K562 (cell line): ENCODE data around the gene RAD51D. TPM values are rescaled to one million over a fixed set of nuclear protein-coding genes. Genes with fewer than 3 reads are reported as not detected.

Experiments used
- ATAC-seq: fragments of 200-7000 bp; cut with Tn5 transposase; 3 replicates; pipeline ENCODE4 v1.9.1; 2020; ENCODE audit warnings: moderate library complexity
- BruUV-seq: library from RNA; stranded (reverse); fragments of 400-500 nt; replicated peaks from 2 replicates; lab custom pipeline; 2021; lab: Mats Ljungman, UMichigan
- CTCF ChIA-PET: fragments of 300-600 bp; formaldehyde crosslinking; extraction: SDS; loops from one replicate; lab custom pipeline; 2021; ENCODE audit warnings: low intra/inter-chr PET ratio; lab: Yijun Ruan, JAX
- POLR2A ChIA-PET: fragments of 300-600, 350-650 bp; sonication (Branson Sonifier 250); formaldehyde crosslinking; extraction: SDS; loops from one replicate; lab custom pipeline; 2021; ENCODE audit warnings: antibody characterized with exemption, inconsistent platforms; lab: Yijun Ruan, JAX
- DNase-seq, 4 experiments: peaks; one replicate each; pipeline versions ENCODE4 v3.0.0 to v3.0.0-alpha.2; 2011 to 2018; ENCODE audit warnings: low spot score in 3 of 4, mixed read lengths in 3 of 4; ENCODE audit errors: extremely low read depth in 1 of 4
- FAIRE-seq: peaks from 2 replicates; lab custom pipeline; 2011; peaks lifted over from hg19 to GRCh38; lab: Jason Lieb, UNC
- H2AFZ ChIP-seq: 2 replicates; pipeline ENCODE4 v1.6.0; 2011; ENCODE audit warnings: low read depth, low read length, control low read depth, inconsistent platforms
- H3K27ac ChIP-seq: fragments of 200-600 bp; 3 replicates; pipeline ENCODE4 v1.8.0; 2011; ENCODE audit warnings: low read depth, mild to moderate bottlenecking, control low read depth, inconsistent platforms, low read length, moderate library complexity, mixed read lengths; ENCODE audit errors: extremely low read depth
- H3K27me3 ChIP-seq, 2 experiments: fragments of 300-600 bp in 1 of 2; 2 replicates in 1 of 2; 3 replicates in 1 of 2; pipeline versions ENCODE4 v1.6.0 to v1.8.0; 2011; ENCODE audit warnings: inconsistent platforms in 2 of 2, low read length in 2 of 2, mild to moderate bottlenecking in 1 of 2, mixed read lengths in 1 of 2, moderate library complexity in 1 of 2; ENCODE audit not compliant: control insufficient read depth in 2 of 2, insufficient read depth in 2 of 2
- H3K36me3 ChIP-seq: fragments of 300-600 bp; 3 replicates; pipeline ENCODE4 v1.8.0; 2011; ENCODE audit warnings: mild to moderate bottlenecking, low read length, inconsistent platforms; ENCODE audit not compliant: control insufficient read depth, insufficient read depth
- H3K4me1 ChIP-seq, 2 experiments: fragments of 200-600 bp in 1 of 2; replicated peaks in 1 of 2; 2 replicates in 1 of 2; 3 replicates in 1 of 2; pipeline versions ENCODE4 v1.5.1 to v1.8.0; 2011; ENCODE audit warnings: inconsistent platforms in 2 of 2, low read length in 2 of 2, mild to moderate bottlenecking in 1 of 2, mixed read lengths in 1 of 2, moderate library complexity in 1 of 2; ENCODE audit not compliant: control insufficient read depth in 2 of 2, insufficient read depth in 2 of 2
- H3K4me2 ChIP-seq: 2 replicates; pipeline ENCODE4 v1.6.1; 2011; ENCODE audit warnings: low read length, control low read depth, inconsistent platforms, mixed read lengths; ENCODE audit not compliant: insufficient read depth
- H3K4me3 ChIP-seq: fragments of 200-600 bp; sonication (generic), shearing (Covaris generic); 2 replicates; pipeline ENCODE4 v1.5.1; 2016; ENCODE audit warnings: control low read depth, inconsistent platforms
- H3K79me2 ChIP-seq: fragments of 200-600 bp; 3 replicates; pipeline ENCODE4 v1.8.0; 2011; ENCODE audit warnings: low read length, inconsistent platforms; ENCODE audit not compliant: control insufficient read depth, insufficient read depth
- H3K9ac ChIP-seq, 2 experiments: 2 replicates each; pipeline versions ENCODE4 v1.6.0 to v1.6.1; 2011; ENCODE audit warnings: low read depth in 2 of 2, low read length in 2 of 2, control low read depth in 1 of 2, inconsistent platforms in 1 of 2, mild to moderate bottlenecking in 1 of 2, mixed read lengths in 1 of 2; ENCODE audit not compliant: insufficient read depth in 1 of 2
- H3K9me1 ChIP-seq: one replicate; pipeline ENCODE4 v1.6.0; 2011; ENCODE audit warnings: inconsistent platforms, mild to moderate bottlenecking, low read length, moderate library complexity; ENCODE audit not compliant: control insufficient read depth, insufficient read depth
- H3K9me3 ChIP-seq: replicated peaks from 2 replicates; pipeline ENCODE4 v1.5.1; 2011; ENCODE audit warnings: low read depth, low read length, inconsistent platforms; ENCODE audit not compliant: control insufficient read depth, insufficient read depth
- H4K20me1 ChIP-seq: replicated peaks from 2 replicates; pipeline ENCODE4 v1.6.1; 2011; ENCODE audit warnings: low read length, inconsistent platforms, mixed read lengths; ENCODE audit not compliant: control insufficient read depth, insufficient read depth
- POLR2G ChIP-seq: fragments of 200-400 bp; formaldehyde crosslinking; IDR thresholded peaks from 2 replicates; pipeline ENCODE4 v1.6.1; 2017; ENCODE audit warnings: low read depth, mild to moderate bottlenecking, antibody characterized with exemption, low read length, moderate library complexity
- RBFOX2 ChIP-seq: fragments of 200-400 bp; formaldehyde crosslinking; IDR thresholded peaks from 2 replicates; pipeline ENCODE4 v1.6.1; 2017; ENCODE audit warnings: low read depth, mild to moderate bottlenecking, low read length, moderate library complexity
- TAL1 ChIP-seq: fragments of 450-650 bp; IDR thresholded peaks from 2 replicates; pipeline ENCODE4 v1.6.1; 2016; ENCODE audit warnings: mild to moderate bottlenecking
- ZNF696 ChIP-seq: fragments of 250-450 bp; sonication (Bioruptor Pico); conservative IDR thresholded peaks from 2 replicates; pipeline ENCODE4 v1.4.0; 2020; ENCODE audit warnings: mild to moderate bottlenecking, moderate library complexity
- WGBS: fragments of 100-300 bp; shearing (Covaris generic); methylation state at CpG from one replicate; pipeline ENCODE4 v1.1.6; 2016; ENCODE audit warnings: low coverage, mixed read lengths; ENCODE audit not compliant: insufficient coverage; ENCODE audit errors: missing lambda C conversion rate; 5-methylcytosine and 5-hydroxymethylcytosine counted together
- in situ Hi-C: fragments of 300-500 bp; cut with MboI; formaldehyde crosslinking; loops from 4 replicates; pipeline ENCODE4 v1.15.0; 2018; ENCODE audit warnings: inconsistent platforms, mixed read lengths
- intact Hi-C: fragments of 100-400 bp; cut with micrococcal nuclease; formaldehyde crosslinking; loops from 2 replicates; pipeline ENCODE4 v1.14.2; 2022
- polyA plus RNA-seq, 8 experiments: library from polyadenylated mRNA; depleted of rRNA in 4 of 8; stranded (reverse) in 5 of 8; unstranded in 3 of 8; fragments of >200 nt; fragmentation: Nextera tagmentation in 2 of 8; fragmentation: Illumina TruSeq in 1 of 8; extraction: Ambion mirVana in 2 of 8; extraction: Trizol in 1 of 8; gene quantifications; 2 replicates each; pipeline versions ENCODE4 v1.2.1 to v1.2.3, GENCODE V29; 2011 to 2014; ENCODE audit warnings: inconsistent platforms in 1 of 8, missing spikeins in 1 of 8
- total RNA-seq, 7 experiments: library from RNA; depleted of rRNA in 6 of 7; stranded (reverse); fragments of >200 nt in 6 of 7; fragmentation: Illumina TruSeq in 2 of 7; extraction: Trizol in 2 of 7; gene quantifications; 2 replicates each; pipeline versions ENCODE4 v1.2.1 to v1.2.3, GENCODE V29; 2011 to 2021; ENCODE audit warnings: low replicate concordance in 1 of 7

The RAD51D gene
- total and polyA plus RNA-seq, 9 of the 15 experiments (the other 6 are each of a cell fraction or from before 2014, with no cell fraction given), result 2.2 to 16.9 (median 8.7) TPM

DNA sequence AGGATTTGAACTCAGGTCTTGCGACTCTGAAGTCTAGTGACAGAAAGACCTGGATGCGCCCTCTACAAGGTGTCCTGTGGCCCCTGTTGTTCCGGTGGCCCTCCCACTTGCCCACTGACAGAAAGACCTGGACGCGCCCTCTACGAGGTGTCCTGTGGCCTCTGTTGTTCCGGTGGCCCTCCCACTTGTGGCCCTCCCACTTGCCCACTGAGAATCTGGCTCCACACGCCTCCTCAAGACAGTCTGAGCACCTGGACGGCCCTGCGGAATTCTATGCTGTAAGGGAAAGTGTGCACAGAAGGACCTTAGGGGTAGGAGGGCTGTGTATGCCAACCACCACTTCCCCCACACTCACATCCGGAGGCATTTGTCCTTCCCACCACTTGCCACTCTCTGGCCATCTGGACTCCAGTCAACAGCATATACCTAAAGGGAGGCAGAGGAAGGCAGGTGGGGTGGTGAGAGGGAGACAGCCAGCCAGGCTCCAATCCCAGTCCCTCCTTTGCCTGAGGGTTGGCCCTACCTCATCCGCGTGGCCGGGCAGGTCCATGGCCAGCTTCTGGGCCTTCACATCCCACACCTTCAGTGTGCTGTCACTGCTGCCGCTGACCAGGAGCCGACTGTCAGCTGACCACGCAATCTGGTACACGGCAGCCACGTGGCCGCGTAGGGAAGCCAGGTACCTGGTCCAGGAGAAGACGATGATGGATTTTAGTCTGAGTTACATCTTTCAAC lies 13.3 kb upstream of the RAD51D start:
- FAIRE-seq (no peak), DNase-seq (no peak), ATAC-seq (no peak)
- TF ChIP-seq POLR2G (peak; percentile 32; the same call in 1 of the 2 replicates), RBFOX2 (peak; percentile 34; the same call in 1 of the 2 replicates), ZNF696 (CRISPR knock-in tag) (no peak)
- Histone ChIP-seq H4K20me1 (peaks cover 17% of the 10 kb centered on the region), H3K4me1 (peaks cover 0 to 5% of the 10 kb centered on the region in 2 experiments; a peak in 2 of 5 replicates), H3K36me3 (peaks cover 78% of the 10 kb centered on the region), H3K27ac (no peak overlapping the region), H3K9me1 (peaks cover 4% of the 10 kb centered on the region), H3K4me3 (no peak overlapping the region), H3K4me2 (no peak overlapping the region), H2AFZ (no peak overlapping the region), H3K9me3 (no peaks in the 10 kb centered on the region), H3K79me2 (no peaks in the 10 kb centered on the region), H3K9ac (peak overlapping the region in 1 of 2 experiments; percentile 32; a peak in 1 of 4 replicates), H3K27me3 (no peaks in the 10 kb centered on the region)
- intact Hi-C loops, result no loop called here
- ChIA-PET POLR2A (interaction anchor here (0.6 kb wide), 1 partner anchor 43 kb away, joined by 3 read pairs; no protein-coding TSS in a partner anchor), CTCF (interaction anchor here (0.6 kb wide), 1 partner anchor 709 kb away, joined by 3 read pairs; no protein-coding TSS in a partner anchor)
- WGBS, result 91% methylated on average over 22 of the region's 22 CpGs
- no TSS peak for BruUV-seq
- in situ Hi-C loops, result no loop called here

DNA sequence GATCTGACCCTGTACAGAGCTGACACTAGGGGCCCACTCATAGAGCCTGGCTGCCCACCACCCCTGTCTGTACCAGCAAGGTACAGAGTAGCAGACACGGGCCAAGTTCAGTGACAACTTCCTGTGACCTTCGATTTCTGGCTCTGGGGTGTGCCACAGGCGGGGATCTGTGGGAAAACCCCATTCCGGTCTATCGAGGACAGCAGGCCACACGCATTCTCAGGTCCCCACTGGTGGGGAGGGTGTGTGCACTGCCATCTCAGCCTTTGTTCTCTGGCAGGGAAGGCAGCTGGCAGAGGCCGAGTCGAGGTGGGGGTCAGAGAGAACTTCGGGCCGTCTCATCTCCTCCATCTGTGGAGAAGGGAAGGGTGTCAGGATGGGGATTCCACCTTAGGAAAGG lies 12.4 kb upstream of the RAD51D start:
- ChIA-PET POLR2A (no interaction called here), CTCF (no interaction called here)
- no peak for FAIRE-seq
- Histone ChIP-seq H3K79me2 (no peaks in the 10 kb centered on the region), H3K9ac (no peak overlapping the region), H3K9me3 (no peaks in the 10 kb centered on the region), H3K4me3 (no peak overlapping the region), H3K4me2 (no peak overlapping the region), H3K27me3 (no peaks in the 10 kb centered on the region), H4K20me1 (peaks cover 15% of the 10 kb centered on the region), H3K27ac (no peak overlapping the region), H2AFZ (no peak overlapping the region), H3K36me3 (peaks cover 69% of the 10 kb centered on the region), H3K9me1 (peaks cover 4% of the 10 kb centered on the region), H3K4me1 (peaks cover 0 to 5% of the 10 kb centered on the region in 2 experiments; a peak in 2 of 5 replicates)
- no peak for ATAC-seq
- no peak for DNase-seq
- BruUV-seq, result no TSS peak
- no peak for TF ChIP-seq TAL1
- intact Hi-C loops (no loop called here), in situ Hi-C loops (no loop called here)
- 94% methylated on average over 10 of the region's 10 CpGs for WGBS
